HG02970 (cell line): Measurements from ENCODE around the gene CWF19L2.
A peak's percentile ranks its signal among the peaks of the same experiment; 100 is the strongest.
"Not testable (repeated sequence)": the region's sequence is repeated elsewhere in the genome, so short reads cannot be mapped to it uniquely, and the experiment has no call there.

Experiments
- ATAC-seq: cut with Tn5 transposase; IDR thresholded peaks from one replicate; pipeline ENCODE4 v1.9.1; 2021; ENCODE audit warnings: mild to moderate bottlenecking, moderate library complexity, moderate number of reproducible peaks; ENCODE audit not compliant: unreplicated experiment, low FRiP score

The CWF19L2 gene

DNA sequence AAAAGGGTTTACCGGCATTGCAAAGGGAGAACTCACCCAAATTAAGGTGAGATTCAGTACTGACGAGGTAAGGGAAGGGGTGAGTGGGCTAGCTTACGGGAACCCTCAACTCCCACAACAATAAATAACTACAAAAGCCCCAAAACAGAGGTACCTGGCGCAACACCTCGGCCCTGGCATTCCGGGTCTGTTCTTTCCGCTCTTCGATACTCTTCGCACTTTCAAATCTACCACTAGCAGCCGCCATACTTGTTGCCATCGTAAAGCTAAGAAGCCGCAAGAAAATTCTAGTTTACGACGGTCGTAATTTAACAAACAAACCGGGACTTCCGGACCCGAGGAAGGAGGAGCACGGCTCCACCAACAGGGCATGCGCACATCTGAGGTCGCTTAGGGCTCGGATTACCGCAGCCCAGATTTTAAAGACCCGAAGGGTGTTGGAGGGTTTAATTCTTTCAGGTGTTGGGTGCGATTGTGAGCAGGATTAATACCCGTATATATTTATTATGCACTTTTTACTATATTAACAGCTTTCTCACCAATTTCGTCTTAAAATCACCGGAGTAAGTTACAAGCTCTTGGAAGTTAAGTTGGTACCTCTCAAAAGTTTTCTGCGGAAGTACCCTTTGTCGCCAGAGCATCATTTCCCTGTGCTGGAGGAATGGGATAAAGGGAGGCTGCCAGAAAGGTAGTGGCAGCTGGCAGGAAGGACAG, at the start of gene CWF19L2:
CWF19L2 (minus strand) TSS at position 268 of the 714 bp plus-strand sequence; CDS start at position 259, 9 bp downstream.
- ATAC-seq: peak; percentile 99

DNA sequence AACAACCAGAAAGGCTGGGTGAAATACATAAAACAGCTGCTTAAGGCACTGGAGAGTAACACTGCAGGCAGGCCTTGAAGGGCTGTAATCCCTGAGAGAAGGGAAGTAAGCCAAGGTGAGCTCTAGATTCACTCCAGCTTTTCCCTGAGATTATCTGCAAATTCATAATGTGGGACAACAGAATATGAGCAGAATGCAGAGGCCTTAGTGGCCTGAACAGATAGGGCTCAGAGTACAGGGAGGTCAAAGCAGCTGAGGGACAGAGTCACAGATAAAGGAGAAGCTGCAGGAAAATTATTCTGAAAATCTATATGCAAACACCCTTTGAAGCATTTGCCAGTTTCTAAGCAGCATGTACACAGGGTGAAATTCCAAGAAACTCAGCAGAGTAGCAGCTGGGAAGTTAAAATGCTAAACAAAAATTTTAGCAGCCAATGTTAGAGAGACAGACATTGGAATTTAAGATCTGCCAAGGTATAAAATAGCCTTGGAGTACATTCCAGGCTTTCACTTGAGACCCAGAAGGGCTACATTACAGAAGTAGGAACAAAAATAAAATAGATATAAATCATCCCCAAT, 48.1 kb upstream of the CWF19L2 start:
- ATAC-seq: no peak

DNA sequence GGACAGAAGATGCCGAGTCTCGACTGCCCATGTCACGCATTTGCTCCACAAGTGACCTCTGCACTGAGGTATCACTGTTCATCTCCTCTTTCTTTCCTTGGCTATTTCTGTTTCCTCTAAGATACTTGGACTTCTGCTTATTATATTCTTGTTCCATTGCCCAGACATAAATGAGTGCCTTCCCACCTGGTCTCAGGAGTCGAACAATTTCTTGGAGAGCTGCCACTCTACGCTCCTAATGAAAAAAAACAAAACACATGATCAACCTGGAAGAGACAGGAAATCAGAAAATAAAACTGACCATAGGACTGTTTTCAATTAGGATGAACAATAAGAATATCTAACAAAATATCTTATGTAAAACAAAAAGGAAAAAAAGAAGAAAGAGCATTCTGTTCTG, 47.4 kb upstream of the CWF19L2 start:
- no peak for ATAC-seq

DNA sequence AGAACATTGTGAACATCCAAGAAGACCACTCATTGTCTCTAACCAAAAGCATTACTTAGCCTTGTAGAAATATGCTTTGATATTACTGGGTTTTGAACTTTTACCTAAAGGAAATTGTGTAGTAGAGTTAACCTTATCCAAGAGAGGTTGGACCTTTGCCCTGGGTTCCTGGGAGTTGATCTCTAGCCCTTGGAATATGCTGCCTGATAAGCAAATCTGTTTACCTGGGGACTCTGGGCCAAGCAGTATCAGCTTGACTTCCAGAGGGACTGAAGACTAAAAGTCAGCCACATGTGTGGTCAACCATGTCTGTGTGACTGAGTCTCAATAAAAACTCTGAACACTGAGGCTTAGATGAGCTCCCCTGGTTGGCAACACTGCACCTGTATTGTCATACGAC, 44.1 kb upstream of the CWF19L2 start:
- ATAC-seq: no peak

GRCh38 chr11:107497371-107497770, 39.7 kb upstream of the CWF19L2 start:
- ATAC-seq: not testable (repeated sequence)

DNA sequence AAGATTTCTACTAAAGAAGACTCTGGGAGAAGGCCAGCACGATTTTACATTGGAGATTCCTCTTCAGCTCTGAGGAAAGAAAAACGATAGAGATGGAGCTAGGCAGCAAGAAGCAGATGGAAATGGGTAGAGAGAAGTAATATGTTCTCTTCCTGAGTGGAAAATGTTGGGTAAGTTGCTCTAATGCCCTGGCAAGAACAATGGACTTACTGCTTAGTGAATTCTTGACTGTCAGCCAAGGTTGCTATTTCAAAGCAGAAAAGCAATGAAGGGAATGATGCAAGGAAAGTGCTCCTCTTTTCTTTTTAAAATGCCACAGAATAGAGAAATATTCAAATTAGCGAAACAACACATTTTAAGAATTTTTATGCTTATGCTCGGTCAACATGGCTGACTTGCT, 38.4 kb upstream of the CWF19L2 start:
- ATAC-seq: no peak

DNA sequence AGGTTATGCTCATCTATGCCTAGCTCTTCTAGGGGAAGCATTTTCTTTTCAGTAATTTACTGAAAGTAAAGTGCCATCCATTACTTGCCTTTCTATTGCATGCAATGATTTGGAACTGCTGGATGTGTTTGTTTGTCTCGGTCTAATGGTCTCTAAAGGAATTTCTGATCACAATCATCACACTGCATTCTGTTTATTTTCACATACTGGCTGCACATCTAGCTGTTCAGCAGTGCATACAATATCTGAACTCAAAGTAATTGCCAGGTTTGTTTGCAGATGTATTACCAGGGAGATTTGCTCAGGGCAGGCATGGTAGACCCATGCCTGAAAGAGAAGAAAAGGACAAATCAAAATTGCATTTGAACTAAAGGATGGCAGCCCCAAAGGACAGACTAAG, 36.4 kb upstream of the CWF19L2 start:
- ATAC-seq: no peak

DNA sequence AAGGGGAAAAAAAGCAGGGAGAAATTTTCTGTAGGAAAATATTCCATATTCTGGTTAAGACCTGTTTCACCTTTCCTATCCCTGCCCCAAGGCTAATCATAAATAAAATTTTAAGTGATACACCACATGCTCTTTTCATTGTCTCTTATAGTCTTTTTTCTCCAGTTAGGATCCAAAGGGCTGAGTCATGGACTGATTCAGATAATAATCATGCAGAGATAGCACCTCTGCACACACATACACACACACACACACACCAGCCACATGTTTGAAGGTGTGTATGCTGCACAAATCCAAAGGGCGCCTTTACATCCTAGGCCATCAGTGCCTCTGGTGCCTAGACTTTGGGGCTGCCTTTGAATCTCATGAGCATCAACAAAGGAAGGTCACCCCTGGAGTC, 35.5 kb upstream of the CWF19L2 start:
- ATAC-seq: no peak

DNA sequence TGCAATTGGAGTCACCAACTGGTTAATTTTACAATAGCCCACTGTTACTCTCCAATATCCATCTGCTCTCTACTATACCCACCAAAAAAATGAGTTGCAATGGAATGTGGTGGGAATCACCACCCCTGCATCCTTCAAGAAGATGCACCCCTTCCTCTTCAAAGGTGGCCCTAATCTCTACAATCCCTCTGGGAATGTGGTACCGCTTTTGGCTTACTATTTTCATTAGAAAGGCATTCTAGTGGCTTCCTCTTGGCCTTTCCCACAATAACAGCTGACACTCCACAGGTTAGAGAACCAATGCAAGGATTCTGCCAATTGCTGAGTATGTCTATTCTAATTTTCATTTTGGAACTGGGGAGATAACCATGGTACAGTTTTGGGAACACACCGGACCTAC, 33.2 kb upstream of the CWF19L2 start:
- no peak for ATAC-seq

DNA sequence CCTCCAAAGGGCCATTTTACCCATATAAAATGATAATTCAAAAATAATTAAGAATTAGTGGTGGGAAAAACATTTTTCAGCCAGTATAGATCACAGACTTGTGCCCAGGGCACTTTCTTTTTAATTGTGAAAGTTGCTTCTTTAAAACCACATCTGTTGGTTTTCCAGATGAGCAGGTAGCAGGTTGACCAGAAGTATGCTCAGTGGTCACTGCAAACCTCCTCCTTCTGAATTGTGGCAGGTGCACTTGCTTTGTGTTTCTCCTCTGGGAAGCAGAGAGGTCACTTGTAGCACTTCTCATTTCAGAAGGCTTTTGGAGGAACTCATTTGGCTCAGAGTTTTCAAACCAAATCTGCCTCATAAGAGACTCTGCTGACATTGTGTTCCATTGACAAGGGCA, 24.6 kb upstream of the CWF19L2 start:
- no peak for ATAC-seq

DNA sequence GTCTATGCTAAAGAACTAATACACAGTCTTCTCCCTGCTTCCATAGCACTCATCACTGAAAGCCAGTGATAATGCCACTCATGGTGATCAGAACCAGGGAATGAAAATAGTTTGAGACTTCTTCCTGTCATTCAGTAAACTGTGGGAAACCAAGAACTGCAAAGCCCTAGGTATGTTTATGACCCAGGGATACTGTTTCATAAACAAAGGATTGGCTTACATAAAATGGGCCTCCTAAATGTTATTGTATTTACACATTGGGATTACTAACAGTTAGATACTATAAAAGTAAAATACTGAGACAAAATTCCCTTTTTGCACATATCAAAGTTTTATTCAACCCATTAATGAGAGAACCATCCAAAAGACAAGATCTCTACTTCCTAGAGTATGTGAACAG, 21.3 kb upstream of the CWF19L2 start:
- ATAC-seq: no peak

DNA sequence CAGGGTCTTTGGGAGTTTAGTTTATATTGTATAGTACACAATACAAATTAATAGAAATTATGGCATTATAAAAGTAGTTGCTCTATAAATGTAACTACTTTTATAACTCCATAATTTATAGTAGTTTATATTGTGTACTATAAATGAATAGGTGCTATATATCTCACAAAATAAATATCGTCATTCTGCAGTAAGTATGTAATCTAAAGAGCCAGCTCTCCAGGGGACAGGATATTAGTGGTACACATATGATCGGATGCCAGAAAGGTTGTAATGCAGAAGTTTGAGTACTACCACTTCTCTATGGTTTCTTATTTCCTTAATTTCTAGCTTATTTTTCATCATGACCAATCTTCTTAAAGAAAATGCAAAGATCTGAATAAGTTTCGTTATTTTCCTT, 20.2 kb upstream of the CWF19L2 start:
- ATAC-seq: no peak

DNA sequence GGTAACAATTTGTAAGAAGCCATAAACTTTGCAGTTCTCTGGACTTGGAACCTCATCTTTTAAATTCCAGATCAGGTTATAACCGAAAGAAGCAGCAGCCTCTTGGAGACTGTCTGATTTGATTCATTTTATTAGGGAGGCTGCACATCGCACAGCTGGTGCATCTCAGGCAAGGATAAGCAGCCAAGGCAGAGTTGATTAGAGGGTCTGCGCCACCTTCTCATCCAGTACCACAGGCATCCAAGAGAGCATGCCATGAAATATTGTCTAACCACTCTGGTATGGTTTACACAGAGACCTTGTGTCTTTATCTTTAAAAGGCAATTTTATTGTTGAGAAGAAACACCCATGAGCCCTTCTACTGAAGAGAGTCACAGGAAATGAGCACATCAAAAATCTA, 16.2 kb upstream of the CWF19L2 start:
- ATAC-seq: no peak

DNA sequence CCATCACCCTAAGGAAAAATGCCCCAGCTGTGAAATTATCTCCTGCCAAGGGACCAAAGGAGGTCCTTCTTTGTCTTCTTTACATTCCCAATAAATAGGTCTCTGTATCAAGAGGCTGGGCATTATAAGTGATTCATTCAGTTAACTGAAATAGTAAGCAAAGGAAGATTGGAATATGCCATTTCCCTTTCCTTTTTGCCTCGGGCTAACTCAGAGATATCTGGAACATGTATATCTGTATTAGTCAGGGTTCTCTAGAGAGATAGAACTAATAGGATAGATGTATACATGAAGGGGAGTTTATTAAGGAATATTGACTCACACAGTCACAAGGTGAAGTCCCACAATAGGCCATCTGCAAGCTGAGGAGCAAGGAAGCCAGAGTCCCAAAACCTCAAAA, 15.3 kb upstream of the CWF19L2 start:
- ATAC-seq: no peak

DNA sequence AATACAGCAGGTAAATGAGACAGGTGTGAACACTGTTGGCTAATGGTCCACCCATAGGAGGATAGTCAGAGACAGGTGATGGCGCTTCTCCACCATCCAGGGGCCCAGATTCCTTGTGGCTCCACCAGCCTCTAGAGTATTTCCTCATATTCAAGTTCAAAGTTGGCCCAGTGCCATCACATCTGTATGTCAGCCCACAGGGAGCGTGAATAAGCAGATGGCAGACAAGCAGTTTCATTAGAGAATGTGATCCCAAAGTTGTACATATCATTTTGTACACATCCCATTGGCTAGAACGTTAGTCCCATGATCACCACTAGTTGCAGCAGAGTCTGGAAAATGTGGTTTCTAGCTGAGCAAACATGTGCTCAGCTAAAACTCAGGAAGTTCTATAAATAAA, 11.0 kb upstream of the CWF19L2 start:
- no peak for ATAC-seq

GRCh38 chr11:107467696-107468095, 10.1 kb upstream of the CWF19L2 start:
- ATAC-seq: no peak

- not testable (repeated sequence) for ATAC-seq
Measured at GRCh38 chr11:107466275-107466866, 8.7 kb upstream of the CWF19L2 start.

- peak; percentile 32 for ATAC-seq
Measured at GRCh38 chr11:107457205-107457557, 444 bp downstream of the CWF19L2 start.

DNA sequence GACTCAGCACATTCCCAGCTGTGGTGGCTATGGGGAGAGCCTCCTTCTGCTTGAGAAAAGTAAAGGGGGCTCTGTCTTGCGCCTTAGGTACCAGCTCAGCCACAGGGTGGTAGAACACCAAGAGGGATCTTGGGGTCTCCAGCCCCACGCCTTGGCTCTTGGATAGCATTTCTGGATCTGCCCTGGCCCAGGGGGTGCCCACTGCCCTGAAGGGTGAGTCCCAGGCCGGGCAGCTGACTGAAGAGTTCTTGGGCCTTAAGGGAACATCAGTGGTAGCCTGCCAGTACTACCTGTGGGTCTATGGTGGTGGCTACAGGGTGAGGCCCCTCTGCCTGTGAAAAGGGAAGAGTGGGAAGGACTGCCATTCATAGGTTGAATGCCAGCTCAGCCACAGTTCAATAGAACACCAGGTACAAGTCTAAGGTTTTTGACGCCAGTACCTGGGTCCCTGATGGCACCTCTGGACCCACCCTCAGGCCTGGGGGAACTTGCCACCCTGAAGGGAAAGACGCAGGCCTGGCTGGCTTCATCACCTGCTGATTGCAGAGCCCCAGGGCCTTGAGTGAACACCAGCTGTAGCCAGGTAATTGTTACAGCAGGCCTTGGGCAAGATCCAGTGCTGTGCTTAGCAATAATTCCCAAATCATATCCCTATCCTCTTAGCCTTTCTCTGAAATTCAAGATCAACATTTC, 3.9 kb downstream of the CWF19L2 start:
- no peak for ATAC-seq

DNA sequence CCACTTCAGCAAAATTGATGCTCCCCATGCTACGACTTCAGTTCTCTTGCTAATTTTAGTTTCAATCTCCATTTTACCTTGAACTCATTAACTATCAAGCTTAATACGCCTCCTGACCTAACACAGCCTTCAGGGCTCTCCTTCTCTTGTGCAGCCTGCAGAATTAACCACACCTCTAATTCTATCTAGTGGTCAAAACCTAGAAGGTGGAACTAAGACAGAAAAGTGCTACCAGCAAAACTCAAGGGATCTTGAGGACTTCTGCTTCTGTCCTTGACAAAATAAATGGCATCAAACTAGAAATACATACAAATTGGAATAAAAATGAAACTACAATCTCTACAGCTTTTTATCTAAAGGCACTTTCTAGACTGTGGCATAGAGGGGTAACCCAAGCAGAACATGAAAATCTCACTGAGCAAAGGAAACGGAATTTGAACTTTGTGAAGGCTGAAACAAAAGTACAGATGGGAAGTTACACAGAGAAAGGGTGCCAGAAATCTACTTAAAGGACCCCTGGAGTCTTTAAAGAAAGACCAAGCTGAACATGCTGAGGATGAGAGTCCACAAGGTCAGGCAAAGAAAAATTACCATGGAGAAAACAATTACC, 10.7 kb downstream of the CWF19L2 start:
- ATAC-seq: no peak

DNA sequence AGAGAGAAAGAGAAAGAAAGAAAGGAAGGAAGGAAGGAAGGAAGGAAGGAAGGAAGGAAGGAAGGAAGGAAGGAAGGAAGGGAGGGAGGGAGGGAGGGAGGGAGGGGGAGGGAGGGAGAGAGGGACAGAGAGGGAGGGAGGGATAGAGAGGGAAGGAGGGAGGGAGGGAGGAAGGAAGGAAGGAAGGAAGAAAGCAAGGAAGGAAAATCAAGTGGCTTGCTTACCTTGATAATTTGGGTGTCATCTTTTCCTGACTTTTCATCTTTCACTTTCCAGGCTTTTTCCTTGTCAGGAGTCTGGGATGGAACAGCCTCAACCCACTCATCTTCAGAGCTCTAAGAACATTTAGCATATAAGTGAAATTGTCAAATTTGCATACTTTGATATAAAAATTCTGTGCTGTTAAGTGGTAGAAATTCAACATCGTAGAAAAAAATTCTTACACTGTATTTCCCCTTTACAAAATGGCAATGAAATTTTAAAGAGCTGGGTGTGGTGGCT, 14.9 kb downstream of the CWF19L2 start:
- no peak for ATAC-seq
